ENCODE data around the gene DXO. TPM values are rescaled to one million over a fixed set of nuclear protein-coding genes. Genes with fewer than 3 reads are reported as not detected.
"Not testable (repeated sequence)": the region's sequence is repeated elsewhere in the genome, so short reads cannot be mapped to it uniquely, and the experiment has no call there.

The DXO gene
- total and polyA plus RNA-seq, 3 donors from 2014 or later = 43.7 to 96.6 (median 59.1) TPM

GRCh38 chr6:31979238-31979898 is 7.4 kb upstream of the DXO start:
- intact Hi-C loops (cut with DNase I; ENCODE audit: low total_unique reads) = no loop called here
- no peaks in the 10 kb centered on the region for H3K4me1 ChIP-seq
- TF ChIP-seq CTCF (IDR thresholded peaks at IDR 0.05) = no peak
- TF ChIP-seq POLR2A (IDR thresholded peaks at IDR 0.05) = no peak
- no peaks in the 10 kb centered on the region for H3K9me3 ChIP-seq
- H3K27ac ChIP-seq = no peak overlapping the region
- no peaks in the 10 kb centered on the region for H3K27me3 ChIP-seq
- WGBS, 2 donors = 82% methylated on average over 3 of the region's 3 CpGs
- no peaks in the 10 kb centered on the region for H3K36me3 ChIP-seq (ENCODE audit: low read depth, missing control alignments)
- no peak for DNase-seq
- no peak overlapping the region for H3K4me3 ChIP-seq

- no peak for DNase-seq
Observed at GRCh38 chr6:31978831-31979230, 6.9 kb upstream of the DXO start.

GRCh38 chr6:31977816-31978431 is 6.0 kb upstream of the DXO start:
- Histone ChIP-seq H3K36me3 (ENCODE audit: low read depth, missing control alignments) (no peaks in the 10 kb centered on the region), H3K27ac (no peak overlapping the region), H3K27me3 (no peaks in the 10 kb centered on the region), H3K4me1 (peaks cover 6% of the 10 kb centered on the region), H3K9me3 (no peaks in the 10 kb centered on the region), H3K4me3 (no peak overlapping the region)
- intact Hi-C loops (cut with DNase I; ENCODE audit: low total_unique reads) = no loop called here
- TF ChIP-seq POLR2A (IDR thresholded peaks at IDR 0.05) (no peak), CTCF (IDR thresholded peaks at IDR 0.05) (no peak)
- 94 to 95% methylated on average over 12 of the region's 12 CpGs for WGBS, 2 donors
- DNase-seq = no peak

More at GRCh38 chr6:31978831-31979230, 6.9 kb upstream of the DXO start:
- Histone ChIP-seq H3K36me3 (ENCODE audit: low read depth, missing control alignments) (no peaks in the 10 kb centered on the region), H3K9me3 (no peaks in the 10 kb centered on the region), H3K27ac (no peak overlapping the region), H3K4me1 (no peaks in the 10 kb centered on the region), H3K27me3 (no peaks in the 10 kb centered on the region), H3K4me3 (no peak overlapping the region)
- TF ChIP-seq CTCF (IDR thresholded peaks at IDR 0.05) (no peak), POLR2A (IDR thresholded peaks at IDR 0.05) (no peak)
- WGBS, 2 donors = 94 to 96% methylated on average over 5 of the region's 5 CpGs
- intact Hi-C loops (cut with DNase I; ENCODE audit: low total_unique reads) = no loop called here

GRCh38 chr6:31976065-31976464 is 4.1 kb upstream of the DXO start:
- H3K4me3 ChIP-seq; DNase-seq; H3K27me3 ChIP-seq; H3K27ac ChIP-seq; H3K9me3 ChIP-seq; intact Hi-C loops (cut with DNase I; ENCODE audit: low total_unique reads); H3K36me3 ChIP-seq (ENCODE audit: low read depth, missing control alignments): not testable (repeated sequence)
- peaks cover 16% of the 10 kb centered on the region for H3K4me1 ChIP-seq
- WGBS, 2 donors = 98% methylated on average over 13 of the region's 30 CpGs; no CpG with 5 or more reads in 1 of the 2 donors

- Histone ChIP-seq H3K27me3 (no peaks in the 10 kb centered on the region), H3K4me1 (peaks cover 19% of the 10 kb centered on the region), H3K4me3 (peak overlapping the region; percentile 77 to 82), H3K36me3 (ENCODE audit: low read depth, missing control alignments) (no peaks in the 10 kb centered on the region), H3K27ac (peak overlapping the region; percentile 91 to 98), H3K9me3 (no peaks in the 10 kb centered on the region)
- intact Hi-C loops (cut with DNase I; ENCODE audit: low total_unique reads) = no loop called here
- TF ChIP-seq CTCF (IDR thresholded peaks at IDR 0.05) (no peak), POLR2A (IDR thresholded peaks at IDR 0.05) (no peak)
- DNase-seq = no peak
- WGBS, 2 donors = 8 to 9% methylated on average over 8 to 13 of the region's 19 CpGs
Observed at GRCh38 chr6:31972709-31973350, 892 bp upstream of the DXO start.
